Panc1 (cell line): ENCODE data around the gene PPP1R2. TPM values are rescaled to one million over a fixed set of nuclear protein-coding genes. Genes with fewer than 3 reads are reported as not detected.

ENCODE experiments used
- ATAC-seq: fragments of 200-7000 bp; cut with Tn5 transposase; 2 replicates; pipeline ENCODE4 v1.9.1; 2020; ENCODE audit warnings: mild to moderate bottlenecking, moderate library complexity
- BruUV-seq: library from RNA; stranded (reverse); fragments of 400-500 nt; replicated peaks from 2 replicates; lab custom pipeline; 2021; lab: Mats Ljungman, UMichigan
- CTCF ChIA-PET: fragments of 300-600 bp; sonication (Branson Sonifier 250); formaldehyde crosslinking; loops from one replicate; lab custom pipeline; 2022; ENCODE audit warnings: antibody characterized with exemption; lab: Charles Lee
- POLR2A ChIA-PET: fragments of 300-600 bp; sonication (Branson Sonifier 250); formaldehyde crosslinking; loops from one replicate; lab custom pipeline; 2022; ENCODE audit warnings: antibody characterized with exemption; lab: Charles Lee
- DNase-seq: peaks from one replicate; pipeline ENCODE4 v3.0.0-alpha.2; 2010; ENCODE audit warnings: low read depth, low spot score
- H3K27ac ChIP-seq: 2 replicates; pipeline ENCODE4 v1.5.1; 2011; ENCODE audit warnings: mild to moderate bottlenecking, low read length, inconsistent platforms
- H3K27me3 ChIP-seq: fragments of 200-500 bp; sonication (Bioruptor generic); 2 replicates; pipeline ENCODE4 v1.6.0; 2014; ENCODE audit warnings: low read length, inconsistent platforms; ENCODE audit not compliant: control insufficient read depth, insufficient read depth
- H3K36me3 ChIP-seq: fragments of 200-500 bp; sonication (Bioruptor generic); 2 replicates; pipeline ENCODE4 v1.5.1; 2014; ENCODE audit warnings: inconsistent platforms, mild to moderate bottlenecking, low read length, moderate library complexity; ENCODE audit not compliant: control insufficient read depth, insufficient read depth
- H3K4me1 ChIP-seq: 2 replicates; pipeline ENCODE4 v1.5.1; 2011; ENCODE audit warnings: inconsistent platforms, mild to moderate bottlenecking, low read length, moderate library complexity; ENCODE audit not compliant: control insufficient read depth, insufficient read depth
- H3K4me3 ChIP-seq, 2 experiments: 2 replicates each; pipeline ENCODE4 v1.5.1; 2011 to 2012; ENCODE audit warnings: low read depth in 2 of 2, low read length in 2 of 2, mild to moderate bottlenecking in 2 of 2, inconsistent platforms in 1 of 2, moderate library complexity in 1 of 2
- H3K9me3 ChIP-seq: fragments of 200-500 bp; sonication (Bioruptor generic); 2 replicates; pipeline ENCODE4 v1.5.1; 2014; ENCODE audit warnings: low read depth, mild to moderate bottlenecking, inconsistent platforms, low read length, moderate library complexity; ENCODE audit not compliant: control insufficient read depth, insufficient read depth
- POLR2AphosphoS5 ChIP-seq: IDR thresholded peaks from 2 replicates; pipeline ENCODE4 v1.6.1; 2012; ENCODE audit warnings: mild to moderate bottlenecking, low read depth, low read length, moderate library complexity
- SIN3A ChIP-seq: IDR thresholded peaks from 2 replicates; pipeline ENCODE4 v1.6.1; 2012; ENCODE audit warnings: low read depth, mild to moderate bottlenecking, low read length, moderate library complexity, borderline replicate concordance; ENCODE audit not compliant: insufficient read depth
- TCF7L2 ChIP-seq: IDR thresholded peaks from 2 replicates; pipeline ENCODE4 v1.6.1; 2011; ENCODE audit warnings: mild to moderate bottlenecking, low read depth, low read length, inconsistent platforms
- in situ Hi-C: cut with HindIII; loops from 2 replicates; pipeline ENCODE4 v1.10.0; 2016; ENCODE audit warnings: low sequenced_read_pairs, low pct_unique_long_range_greater_than_20kb
- intact Hi-C: fragments of 100-400 bp; cut with micrococcal nuclease; formaldehyde crosslinking; loops from one replicate; pipeline ENCODE4 v1.10.0; 2022; ENCODE audit not compliant: unreplicated experiment
- total RNA-seq: library from RNA; stranded (reverse); gene quantifications from one replicate; pipeline ENCODE4 v1.2.1, GENCODE V29; 2021; ENCODE audit not compliant: unreplicated experiment
- TF ChIP-seq, protein P1 (sequence below), 2 experiments: IDR thresholded peaks; 2 replicates each; pipeline ENCODE4 v1.6.1; 2011 to 2012; ENCODE audit warnings: low read depth in 2 of 2, control low read depth in 1 of 2, low read length in 1 of 2, mild to moderate bottlenecking in 1 of 2, moderate library complexity in 1 of 2; ENCODE audit not compliant: insufficient read depth in 1 of 2
- TF ChIP-seq, protein P2 (sequence below): fragments of 450-650 bp; IDR thresholded peaks from 2 replicates; pipeline ENCODE4 v1.5.1; 2017; ENCODE audit warnings: mild to moderate bottlenecking

The PPP1R2 gene
- total RNA-seq, 1 experiment from 2014 or later = 60.2 TPM

DNA sequence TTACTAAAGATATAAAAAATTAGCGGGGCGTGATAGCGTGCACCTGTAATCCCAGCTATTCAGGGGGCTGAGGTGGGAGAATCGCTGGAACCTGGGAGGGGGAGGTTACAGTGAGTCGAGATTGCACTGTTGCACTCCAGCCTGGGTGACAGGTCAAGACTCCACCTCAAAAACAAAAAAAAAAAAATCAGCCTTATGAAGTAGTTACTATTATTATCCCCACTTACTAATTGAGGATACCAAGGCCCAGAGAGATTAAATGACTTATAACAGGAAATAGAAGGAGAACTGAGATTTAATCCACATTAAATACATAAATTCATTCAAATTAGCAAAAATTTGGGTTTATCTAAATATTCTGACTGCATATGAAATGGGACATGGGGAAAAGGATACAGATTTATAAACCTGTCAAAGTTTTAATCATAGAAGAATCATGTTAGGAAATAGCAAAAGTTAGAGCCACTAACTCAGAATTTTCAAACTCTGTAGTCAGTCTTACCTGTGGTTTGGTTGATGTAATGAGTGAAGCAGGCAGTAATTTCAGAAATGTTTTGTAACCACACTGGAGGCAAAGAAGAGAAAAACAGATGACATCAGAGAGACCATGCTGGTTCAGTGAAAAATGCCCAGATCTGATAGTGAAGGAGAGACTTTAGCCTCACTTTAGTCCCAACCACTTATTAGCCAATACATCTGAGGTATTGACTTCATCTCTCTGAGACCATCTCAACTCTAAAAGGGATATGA is 75.3 kb downstream of the PPP1R2 start:
- in situ Hi-C loops = no loop called here
- ChIA-PET CTCF (no interaction called here), POLR2A (no interaction called here)
- Histone ChIP-seq H3K4me1 (no peaks in the 10 kb centered on the region), H3K27ac (no peak overlapping the region), H3K27me3 (no peaks in the 10 kb centered on the region), H3K9me3 (no peaks in the 10 kb centered on the region), H3K36me3 (no peaks in the 10 kb centered on the region), H3K4me3 (no peak overlapping the region)
- no peak for ATAC-seq
- TF ChIP-seq, protein P1, sequence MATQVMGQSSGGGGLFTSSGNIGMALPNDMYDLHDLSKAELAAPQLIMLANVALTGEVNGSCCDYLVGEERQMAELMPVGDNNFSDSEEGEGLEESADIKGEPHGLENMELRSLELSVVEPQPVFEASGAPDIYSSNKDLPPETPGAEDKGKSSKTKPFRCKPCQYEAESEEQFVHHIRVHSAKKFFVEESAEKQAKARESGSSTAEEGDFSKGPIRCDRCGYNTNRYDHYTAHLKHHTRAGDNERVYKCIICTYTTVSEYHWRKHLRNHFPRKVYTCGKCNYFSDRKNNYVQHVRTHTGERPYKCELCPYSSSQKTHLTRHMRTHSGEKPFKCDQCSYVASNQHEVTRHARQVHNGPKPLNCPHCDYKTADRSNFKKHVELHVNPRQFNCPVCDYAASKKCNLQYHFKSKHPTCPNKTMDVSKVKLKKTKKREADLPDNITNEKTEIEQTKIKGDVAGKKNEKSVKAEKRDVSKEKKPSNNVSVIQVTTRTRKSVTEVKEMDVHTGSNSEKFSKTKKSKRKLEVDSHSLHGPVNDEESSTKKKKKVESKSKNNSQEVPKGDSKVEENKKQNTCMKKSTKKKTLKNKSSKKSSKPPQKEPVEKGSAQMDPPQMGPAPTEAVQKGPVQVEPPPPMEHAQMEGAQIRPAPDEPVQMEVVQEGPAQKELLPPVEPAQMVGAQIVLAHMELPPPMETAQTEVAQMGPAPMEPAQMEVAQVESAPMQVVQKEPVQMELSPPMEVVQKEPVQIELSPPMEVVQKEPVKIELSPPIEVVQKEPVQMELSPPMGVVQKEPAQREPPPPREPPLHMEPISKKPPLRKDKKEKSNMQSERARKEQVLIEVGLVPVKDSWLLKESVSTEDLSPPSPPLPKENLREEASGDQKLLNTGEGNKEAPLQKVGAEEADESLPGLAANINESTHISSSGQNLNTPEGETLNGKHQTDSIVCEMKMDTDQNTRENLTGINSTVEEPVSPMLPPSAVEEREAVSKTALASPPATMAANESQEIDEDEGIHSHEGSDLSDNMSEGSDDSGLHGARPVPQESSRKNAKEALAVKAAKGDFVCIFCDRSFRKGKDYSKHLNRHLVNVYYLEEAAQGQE (IDR thresholded peaks at IDR 0.05; ENCODE audit: insufficient read depth in 1 of 2, low read depth in 2 of 2, low read length in 1 of 2) = no peak
- TF ChIP-seq SIN3A (no peak), POLR2AphosphoS5 (no peak), TCF7L2 (no peak)
- TF ChIP-seq, protein P2, sequence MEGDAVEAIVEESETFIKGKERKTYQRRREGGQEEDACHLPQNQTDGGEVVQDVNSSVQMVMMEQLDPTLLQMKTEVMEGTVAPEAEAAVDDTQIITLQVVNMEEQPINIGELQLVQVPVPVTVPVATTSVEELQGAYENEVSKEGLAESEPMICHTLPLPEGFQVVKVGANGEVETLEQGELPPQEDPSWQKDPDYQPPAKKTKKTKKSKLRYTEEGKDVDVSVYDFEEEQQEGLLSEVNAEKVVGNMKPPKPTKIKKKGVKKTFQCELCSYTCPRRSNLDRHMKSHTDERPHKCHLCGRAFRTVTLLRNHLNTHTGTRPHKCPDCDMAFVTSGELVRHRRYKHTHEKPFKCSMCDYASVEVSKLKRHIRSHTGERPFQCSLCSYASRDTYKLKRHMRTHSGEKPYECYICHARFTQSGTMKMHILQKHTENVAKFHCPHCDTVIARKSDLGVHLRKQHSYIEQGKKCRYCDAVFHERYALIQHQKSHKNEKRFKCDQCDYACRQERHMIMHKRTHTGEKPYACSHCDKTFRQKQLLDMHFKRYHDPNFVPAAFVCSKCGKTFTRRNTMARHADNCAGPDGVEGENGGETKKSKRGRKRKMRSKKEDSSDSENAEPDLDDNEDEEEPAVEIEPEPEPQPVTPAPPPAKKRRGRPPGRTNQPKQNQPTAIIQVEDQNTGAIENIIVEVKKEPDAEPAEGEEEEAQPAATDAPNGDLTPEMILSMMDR = no peak
- DNase-seq = no peak
- intact Hi-C loops = no loop called here
- BruUV-seq = no TSS peak

DNA sequence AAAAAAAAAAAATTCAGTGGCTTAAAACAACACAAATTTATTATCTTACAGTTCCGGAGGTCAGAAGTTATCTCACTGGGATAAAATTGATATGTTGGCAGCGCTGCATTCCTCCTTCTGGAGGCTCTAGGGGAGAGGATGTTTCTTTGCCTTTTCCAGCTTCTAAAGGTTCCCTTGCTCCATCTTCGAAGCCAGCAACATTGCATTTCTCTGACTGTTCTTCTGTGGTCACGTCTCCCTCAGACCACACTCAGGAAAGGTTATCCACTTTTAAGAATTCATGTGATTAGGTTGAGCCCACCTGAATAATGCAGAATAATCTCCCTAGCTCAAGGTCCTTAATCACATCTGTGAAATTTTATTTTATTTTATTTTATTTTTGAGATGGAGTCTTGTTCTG is 76.9 kb downstream of the PPP1R2 start:
- Histone ChIP-seq H3K4me1 (no peaks in the 10 kb centered on the region), H3K9me3 (no peaks in the 10 kb centered on the region), H3K27ac (no peak overlapping the region), H3K36me3 (no peaks in the 10 kb centered on the region), H3K27me3 (no peaks in the 10 kb centered on the region), H3K4me3 (no peak overlapping the region)
- DNase-seq (no peak), ATAC-seq (no peak)
- intact Hi-C loops = no loop called here
- TF ChIP-seq TCF7L2 (no peak), POLR2AphosphoS5 (no peak), SIN3A (no peak)
- TF ChIP-seq, protein P2 = no peak
- TF ChIP-seq, protein P1 (IDR thresholded peaks at IDR 0.05; ENCODE audit: insufficient read depth in 1 of 2, low read depth in 2 of 2, low read length in 1 of 2) = no peak
- ChIA-PET POLR2A (no interaction called here), CTCF (interaction anchor here (0.6 kb wide), 1 partner anchor 1224 kb away, joined by 3 read pairs; no protein-coding TSS in a partner anchor)
- BruUV-seq = no TSS peak
- in situ Hi-C loops = no loop called here
